Umbilical cord (tissue), 2 donors: ENCODE results near the gene DAD1. TPM values are rescaled to one million over a fixed set of nuclear protein-coding genes. Genes with fewer than 3 reads are reported as not detected.
"Not testable (repeated sequence)": the region's sequence is repeated elsewhere in the genome, so short reads cannot be mapped to it uniquely, and the experiment has no call there.

Source experiments
- DNase-seq: peaks from one replicate; pipeline ENCODE4 v3.0.0-alpha.2; 2015; ENCODE audit warnings: low spot score
- total RNA-seq: library from RNA; depleted of rRNA; stranded (reverse); fragments of >200 nt; gene quantifications from one replicate; pipeline ENCODE4 v1.2.3, GENCODE V29; 2014; ENCODE audit warnings: low replicate concordance; ENCODE audit not compliant: insufficient read depth

Gene DAD1
- total RNA-seq, 1 donor from 2014 or later = 160 TPM

DNA sequence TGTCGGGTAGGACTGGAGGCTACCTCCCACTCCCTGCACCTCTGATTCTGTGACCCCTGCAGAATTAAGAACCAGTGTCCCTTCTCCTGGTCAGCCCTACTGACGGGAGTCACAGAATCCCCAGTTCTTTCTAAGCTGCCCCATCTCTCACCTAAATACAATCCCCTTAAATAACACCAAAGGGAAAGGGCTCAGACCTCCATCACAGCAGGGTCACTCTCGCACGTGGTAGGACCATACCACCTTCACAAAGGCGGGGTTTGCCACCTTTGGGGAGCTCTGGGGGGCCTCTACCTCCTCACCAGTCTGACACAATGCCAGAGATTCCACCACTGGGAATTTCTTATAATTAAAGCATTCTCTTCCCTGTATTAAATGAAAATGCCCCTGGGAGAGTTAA, 35.6 kb downstream of the DAD1 start:
- no peak for DNase-seq

DNA sequence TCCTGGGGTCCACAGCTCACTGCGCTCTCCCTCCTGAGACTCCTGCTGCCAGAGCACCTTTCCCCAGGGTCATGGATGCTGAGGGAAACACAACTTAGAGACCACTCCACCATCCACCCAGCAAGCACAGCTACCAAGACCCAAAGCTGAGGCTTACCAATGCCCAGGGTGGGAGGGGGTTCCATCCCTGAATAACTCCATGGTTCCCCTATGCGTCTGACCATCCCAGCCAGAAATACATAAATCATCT, 36.3 kb downstream of the DAD1 start:
- DNase-seq = no peak

DNA sequence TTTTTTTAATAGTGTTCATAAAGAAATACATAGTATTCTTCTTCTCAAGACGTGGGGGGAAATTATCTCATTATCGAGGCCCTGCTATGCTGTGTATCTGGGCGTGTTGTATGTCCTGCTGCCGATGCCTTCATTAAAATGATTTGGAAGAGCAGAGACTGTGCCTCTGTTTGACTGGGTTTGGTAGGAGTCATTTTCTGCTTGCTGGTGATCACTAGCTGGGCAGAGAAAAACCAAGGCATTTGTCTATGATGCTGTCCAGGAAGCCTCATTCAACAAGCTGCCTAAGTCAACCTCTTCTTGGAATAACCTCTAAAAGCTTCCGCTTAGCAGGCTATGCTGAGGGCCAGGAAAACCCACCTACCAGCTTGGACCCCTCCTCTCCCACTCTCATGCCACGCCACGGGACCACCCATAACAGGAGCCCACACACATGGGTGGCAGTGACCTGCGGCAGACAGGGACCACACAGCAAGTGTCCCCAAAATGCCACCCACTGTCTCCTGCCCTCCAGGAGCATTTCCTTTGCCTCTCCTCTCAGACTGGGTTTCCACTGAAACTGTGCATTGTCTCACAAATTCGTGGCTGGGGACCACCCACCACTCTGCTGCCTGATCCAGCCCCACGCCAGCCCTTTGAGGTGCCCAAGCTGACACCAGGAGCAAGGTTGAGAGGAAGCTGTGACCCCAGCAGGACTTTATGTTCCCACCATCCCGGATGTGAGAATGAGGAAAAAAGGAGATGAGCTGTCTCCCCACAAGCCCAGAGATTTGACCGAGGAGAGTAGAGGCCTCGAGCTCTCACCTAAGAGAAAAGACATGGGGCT, 36.8 kb downstream of the DAD1 start:
- no peak for DNase-seq

DNA sequence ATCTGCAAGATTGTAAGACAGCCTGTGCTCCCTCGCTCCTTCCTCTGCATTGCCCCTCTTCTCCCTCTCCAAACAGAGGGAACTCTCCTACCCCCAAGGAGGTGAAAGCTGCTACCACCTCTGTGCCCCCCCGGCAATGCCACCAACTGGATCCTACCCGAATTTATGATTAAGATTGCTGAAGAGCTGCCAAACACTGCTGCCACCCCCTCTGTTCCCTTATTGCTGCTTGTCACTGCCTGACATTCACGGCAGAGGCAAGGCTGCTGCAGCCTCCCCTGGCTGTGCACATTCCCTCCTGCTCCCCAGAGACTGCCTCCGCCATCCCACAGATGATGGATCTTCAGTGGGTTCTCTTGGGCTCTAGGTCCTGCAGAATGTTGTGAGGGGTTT, 37.4 kb downstream of the DAD1 start:
- DNase-seq = no peak

DNA sequence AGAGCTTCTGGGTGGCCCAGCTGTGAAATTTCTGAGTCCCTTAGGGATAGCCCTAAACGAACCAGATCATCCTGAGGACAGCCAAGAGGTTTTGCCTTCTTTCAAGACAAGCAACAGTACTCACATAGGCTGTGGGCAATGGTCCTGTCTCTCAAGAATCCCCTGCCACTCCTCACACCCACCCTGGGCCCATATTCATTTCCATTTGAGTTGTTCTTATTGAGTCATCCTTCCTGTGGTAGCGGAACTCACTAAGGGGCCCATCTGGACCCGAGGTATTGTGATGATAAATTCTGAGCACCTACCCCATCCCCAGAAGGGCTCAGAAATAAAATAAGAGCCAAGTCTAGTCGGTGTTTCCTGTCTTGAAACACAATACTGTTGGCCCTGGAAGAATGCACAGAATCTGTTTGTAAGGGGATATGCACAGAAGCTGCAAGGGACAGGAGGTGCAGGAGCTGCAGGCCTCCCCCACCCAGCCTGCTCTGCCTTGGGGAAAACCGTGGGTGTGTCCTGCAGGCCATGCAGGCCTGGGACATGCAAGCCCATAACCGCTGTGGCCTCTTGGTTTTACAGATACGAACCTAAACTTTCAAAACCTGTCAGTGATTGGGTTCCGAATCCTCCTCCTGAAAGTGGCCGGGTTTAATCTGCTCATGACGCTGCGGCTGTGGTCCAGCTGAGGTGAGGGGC, 38.9 kb downstream of the DAD1 start:
- DNase-seq = no peak

DNA sequence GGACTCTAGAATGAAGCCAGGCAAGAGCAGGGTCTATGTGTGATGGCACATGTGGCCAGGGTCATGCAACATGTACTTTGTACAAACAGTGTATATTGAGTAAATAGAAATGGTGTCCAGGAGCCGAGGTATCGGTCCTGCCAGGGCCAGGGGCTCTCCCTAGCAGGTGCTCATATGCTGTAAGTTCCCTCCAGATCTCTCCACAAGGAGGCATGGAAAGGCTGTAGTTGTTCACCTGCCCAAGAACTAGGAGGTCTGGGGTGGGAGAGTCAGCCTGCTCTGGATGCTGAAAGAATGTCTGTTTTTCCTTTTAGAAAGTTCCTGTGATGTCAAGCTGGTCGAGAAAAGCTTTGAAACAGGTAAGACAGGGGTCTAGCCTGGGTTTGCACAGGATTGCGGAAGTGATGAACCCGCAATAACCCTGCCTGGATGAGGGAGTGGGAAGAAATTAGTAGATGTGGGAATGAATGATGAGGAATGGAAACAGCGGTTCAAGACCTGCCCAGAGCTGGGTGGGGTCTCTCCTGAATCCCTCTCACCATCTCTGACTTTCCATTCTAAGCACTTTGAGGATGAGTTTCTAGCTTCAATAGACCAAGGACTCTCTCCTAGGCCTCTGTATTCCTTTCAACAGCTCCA, 39.6 kb downstream of the DAD1 start:
- no peak for DNase-seq

DNA sequence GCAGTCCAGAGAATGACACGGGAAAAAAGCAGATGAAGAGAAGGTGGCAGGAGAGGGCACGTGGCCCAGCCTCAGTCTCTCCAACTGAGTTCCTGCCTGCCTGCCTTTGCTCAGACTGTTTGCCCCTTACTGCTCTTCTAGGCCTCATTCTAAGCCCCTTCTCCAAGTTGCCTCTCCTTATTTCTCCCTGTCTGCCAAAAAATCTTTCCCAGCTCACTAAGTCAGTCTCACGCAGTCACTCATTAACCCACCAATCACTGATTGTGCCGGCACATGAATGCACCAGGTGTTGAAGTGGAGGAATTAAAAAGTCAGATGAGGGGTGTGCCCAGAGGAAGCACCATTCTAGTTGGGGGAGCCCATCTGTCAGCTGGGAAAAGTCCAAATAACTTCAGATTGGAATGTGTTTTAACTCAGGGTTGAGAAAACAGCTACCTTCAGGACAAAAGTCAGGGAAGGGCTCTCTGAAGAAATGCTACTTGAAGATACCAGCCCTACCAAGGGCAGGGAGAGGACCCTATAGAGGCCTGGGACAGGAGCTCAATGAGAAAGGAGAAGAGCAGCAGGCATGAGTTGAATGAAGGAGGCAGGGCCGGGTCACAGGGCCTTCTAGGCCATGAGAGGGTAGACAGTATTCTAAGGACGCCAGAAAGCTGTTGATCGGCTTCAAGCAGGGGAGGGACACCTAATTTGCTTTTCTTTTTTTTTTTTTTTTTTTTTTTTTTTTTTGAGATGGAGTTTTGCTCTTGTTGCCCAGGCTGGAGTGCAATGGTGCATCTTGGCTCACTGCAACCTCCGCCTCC, 40.9 kb downstream of the DAD1 start:
- DNase-seq = no peak

DNA sequence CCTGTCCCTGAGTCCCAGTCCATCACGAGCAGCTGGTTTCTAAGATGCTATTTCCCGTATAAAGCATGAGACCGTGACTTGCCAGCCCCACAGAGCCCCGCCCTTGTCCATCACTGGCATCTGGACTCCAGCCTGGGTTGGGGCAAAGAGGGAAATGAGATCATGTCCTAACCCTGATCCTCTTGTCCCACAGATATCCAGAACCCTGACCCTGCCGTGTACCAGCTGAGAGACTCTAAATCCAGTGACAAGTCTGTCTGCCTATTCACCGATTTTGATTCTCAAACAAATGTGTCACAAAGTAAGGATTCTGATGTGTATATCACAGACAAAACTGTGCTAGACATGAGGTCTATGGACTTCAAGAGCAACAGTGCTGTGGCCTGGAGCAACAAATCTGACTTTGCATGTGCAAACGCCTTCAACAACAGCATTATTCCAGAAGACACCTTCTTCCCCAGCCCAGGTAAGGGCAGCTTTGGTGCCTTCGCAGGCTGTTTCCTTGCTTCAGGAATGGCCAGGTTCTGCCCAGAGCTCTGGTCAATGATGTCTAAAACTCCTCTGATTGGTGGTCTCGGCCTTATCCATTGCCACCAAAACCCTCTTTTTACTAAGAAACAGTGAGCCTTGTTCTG, 41.6 kb downstream of the DAD1 start:
- DNase-seq = no peak

DNA sequence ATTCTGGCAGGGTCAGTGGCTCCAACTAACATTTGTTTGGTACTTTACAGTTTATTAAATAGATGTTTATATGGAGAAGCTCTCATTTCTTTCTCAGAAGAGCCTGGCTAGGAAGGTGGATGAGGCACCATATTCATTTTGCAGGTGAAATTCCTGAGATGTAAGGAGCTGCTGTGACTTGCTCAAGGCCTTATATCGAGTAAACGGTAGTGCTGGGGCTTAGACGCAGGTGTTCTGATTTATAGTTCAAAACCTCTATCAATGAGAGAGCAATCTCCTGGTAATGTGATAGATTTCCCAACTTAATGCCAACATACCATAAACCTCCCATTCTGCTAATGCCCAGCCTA, 42.3 kb downstream of the DAD1 start:
- DNase-seq = no peak

DNA sequence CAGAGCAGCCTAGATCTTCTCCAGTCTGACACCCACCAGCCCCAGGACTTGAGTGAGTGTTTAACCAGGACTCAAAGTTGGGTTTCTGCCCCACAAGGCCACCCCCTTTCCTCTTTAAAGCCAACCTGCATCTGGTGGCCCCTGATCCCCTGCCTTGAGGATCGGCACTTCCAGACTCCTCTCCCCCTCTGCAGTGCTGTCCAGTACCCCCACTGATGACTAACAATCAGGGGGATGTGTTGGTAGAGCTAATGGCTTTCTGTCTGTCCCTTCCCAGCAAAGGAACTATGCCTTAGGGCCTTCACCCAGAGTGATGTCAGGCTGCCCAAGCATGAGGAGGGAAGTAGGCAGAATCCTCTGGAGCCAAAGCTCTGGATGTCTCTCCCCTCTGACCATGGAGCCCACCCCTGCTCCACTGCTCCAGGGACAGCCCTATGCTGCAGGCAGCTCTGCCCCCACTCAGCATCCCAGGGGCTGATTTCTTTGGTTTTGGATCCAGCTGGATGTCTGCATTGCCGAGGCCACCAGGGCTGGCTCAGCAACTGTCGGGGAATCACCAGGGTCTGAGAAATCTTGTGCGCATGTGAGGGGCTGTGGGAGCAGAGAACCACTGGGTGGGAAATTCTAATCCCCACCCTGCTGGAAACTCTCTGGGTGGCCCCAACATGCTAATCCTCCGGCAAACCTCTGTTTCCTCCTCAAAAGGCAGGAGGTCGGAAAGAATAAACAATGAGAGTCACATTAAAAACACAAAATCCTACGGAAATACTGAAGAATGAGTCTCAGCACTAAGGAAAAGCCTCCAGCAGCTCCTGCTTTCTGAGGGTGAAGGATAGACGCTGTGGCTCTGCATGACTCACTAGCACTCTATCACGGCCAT, 42.9 kb downstream of the DAD1 start:
- DNase-seq = peak; percentile 60

DNA sequence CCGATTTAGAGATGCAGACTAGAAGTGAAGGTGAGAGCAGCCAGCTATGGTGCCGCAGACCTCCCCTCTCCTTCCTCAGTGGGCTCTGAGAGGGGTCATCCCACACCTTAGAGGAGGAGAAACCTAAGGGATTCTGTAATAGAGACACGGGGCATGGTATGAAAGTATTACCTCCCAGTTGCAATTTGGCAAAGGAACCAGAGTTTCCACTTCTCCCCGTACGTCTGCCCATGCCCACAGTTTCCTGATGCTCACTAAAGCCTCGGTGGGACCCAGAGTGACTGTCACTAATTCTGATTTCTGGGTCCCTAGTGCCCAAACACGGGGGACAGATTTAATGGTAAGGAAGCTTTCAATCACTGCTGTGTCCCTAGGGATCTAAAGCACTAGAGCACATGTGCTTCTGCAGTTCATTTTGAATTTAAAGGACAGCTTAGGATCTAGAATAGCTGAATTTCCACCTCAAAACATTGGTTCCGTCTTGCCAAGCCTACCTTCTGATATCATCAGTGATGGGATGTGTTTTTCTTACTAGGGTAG, 44.1 kb downstream of the DAD1 start:
- DNase-seq = no peak

DNA sequence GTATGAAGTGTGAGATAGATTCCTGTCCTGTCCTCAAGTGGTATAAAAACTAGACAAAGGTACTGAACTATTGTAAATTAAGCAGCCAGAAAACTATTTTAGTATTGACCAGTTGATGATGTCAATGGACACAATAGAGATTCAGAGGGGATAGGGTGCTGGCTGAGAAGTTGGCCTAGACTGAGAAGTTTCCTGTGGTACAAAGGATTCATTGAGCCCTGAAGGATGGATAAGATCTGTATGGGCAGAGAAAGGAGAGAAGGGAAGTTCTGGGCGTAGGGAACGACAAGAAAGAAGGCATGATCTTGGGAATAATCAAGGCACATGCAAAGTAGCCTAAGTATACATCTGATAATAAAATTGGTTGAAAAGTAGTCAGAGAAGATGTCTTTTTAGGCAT, 44.6 kb downstream of the DAD1 start:
- no peak for DNase-seq

DNA sequence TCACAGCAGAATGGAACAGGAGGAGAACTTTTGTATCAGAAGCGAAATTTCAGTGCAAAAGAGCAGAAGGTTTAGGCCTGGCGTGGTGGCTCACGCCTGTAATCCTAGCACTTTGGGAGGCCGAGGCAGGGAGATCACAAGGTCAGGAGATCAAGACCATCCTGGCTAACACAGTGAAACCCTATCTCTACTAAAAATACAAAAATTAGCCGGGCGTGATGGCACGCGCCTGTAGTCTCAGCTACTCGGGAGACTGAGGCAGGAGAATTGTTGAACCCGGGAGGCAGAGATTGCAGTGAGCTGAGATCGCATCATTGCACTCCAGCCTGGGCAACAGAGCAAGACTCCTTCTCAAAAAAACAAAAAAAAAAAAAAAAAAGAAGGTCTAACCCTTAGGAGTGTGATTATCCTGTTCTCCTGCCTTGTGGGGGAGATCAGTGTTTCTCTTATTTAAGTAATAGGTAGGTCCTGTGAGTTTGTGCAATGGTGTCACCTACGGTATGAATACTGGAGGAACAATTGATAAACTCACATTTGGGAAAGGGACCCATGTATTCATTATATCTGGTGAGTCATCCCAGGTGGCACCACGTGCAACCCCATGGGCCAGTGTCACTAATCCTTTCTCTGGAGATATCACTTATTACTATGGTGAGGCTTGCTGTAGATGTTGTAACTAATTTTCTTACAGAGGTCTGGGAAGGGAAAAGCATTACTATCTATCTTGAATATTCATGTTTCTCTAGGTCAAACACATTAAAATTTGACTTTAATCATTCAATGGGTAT, 45.3 kb downstream of the DAD1 start:
- not testable (repeated sequence) for DNase-seq

DNA sequence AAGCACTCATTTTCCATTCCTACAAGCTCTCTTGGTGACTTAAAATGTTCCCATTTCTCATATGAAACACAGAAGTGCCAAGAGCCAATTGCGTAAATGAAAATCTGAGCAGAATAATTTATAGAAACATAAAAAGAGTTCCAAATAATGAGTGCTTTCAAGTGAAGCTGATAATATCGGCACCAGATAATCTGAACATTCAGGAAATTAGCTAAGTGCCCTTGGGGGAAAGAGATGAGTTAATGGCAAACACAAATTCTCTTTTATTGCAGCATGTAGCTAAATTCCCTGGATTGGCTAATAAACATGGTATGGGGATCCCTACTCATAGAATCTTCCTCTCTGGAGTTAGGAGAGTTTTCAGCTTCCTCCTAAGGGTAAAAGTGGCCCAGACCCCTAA, 46.7 kb downstream of the DAD1 start:
- no peak for DNase-seq

DNA sequence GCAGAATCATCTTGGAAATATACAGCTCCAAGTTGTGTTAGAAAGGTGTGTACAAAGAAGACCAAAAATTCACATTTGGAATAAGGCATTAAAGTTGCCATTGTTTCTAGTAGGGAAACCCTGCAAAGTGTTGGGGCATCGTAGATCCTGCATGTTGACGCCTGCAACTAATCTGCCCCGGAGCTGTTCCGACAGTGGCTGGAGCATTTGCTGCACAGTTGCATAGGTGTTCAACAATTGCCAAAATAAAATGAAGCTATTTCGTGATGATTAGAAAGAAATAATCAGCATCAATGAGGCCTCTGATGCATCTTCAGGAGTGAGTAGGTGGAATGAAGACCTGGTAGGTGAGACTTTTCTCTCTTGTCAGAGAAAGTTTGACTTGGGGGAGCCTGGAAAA, 47.3 kb downstream of the DAD1 start:
- no peak for DNase-seq

DNA sequence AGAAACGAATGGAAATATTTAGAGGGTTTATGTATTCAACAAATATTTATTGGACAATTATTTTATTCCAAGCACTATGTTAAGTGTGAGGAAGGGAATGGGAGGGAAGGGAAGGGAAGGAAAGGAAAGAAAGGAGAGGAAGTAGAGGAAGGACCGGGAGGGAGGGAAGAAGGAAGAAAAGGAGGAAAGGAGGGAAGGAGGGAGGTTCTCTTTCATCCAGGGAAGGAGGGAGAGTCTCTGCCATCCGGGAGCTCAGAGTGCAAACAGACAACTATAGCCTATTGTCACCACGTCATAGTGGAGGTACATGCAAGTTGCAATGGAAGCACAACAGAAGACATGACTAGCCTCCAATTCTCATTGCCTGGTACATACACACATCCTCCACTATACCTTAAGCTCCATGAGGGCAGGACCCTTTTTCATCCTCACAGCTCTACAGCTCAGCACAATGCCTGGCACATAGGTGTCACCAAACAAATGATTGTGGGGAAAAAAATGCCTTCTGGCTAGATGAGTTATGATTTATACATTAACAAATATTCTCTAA, 48.1 kb downstream of the DAD1 start:
- DNase-seq = no peak

DNA sequence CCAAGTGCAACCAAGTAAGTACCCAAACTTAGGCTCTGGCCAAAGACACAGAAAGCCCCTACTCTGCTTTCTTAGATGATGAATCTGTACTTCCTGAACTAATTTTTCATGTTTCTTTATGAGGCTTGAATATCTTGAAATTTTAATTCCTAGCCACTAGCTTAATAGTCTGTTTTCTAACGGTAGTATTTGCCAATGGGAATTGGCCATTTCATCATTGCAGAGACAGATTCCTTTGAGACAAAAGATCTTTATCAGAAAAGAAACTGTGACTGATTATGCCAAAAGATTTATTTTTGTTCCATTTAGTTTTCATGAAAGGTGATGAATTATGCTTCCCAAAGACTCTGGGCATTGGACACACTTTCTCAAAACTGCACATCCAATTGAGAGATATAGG, 48.7 kb downstream of the DAD1 start:
- DNase-seq = no peak

DNA sequence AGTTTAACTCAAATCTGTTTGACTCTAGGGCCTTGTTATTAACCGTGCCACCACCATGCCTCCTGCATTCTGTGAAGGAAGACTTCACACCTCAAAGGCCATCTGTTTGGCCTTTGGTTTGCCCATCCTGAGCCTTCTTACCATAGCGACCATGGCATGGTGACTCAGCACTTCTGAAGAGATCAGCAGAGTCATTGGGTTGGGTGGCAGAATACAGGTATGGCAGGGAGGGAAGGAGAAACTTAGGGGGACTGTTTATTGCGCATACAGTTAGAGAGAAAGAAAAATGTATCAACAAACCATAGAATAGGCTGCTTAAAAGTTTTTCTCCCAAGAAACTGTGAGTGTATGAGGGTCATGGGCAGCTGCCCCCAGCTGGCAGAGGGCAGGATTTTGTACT, 49.2 kb downstream of the DAD1 start:
- no peak for DNase-seq

DNA sequence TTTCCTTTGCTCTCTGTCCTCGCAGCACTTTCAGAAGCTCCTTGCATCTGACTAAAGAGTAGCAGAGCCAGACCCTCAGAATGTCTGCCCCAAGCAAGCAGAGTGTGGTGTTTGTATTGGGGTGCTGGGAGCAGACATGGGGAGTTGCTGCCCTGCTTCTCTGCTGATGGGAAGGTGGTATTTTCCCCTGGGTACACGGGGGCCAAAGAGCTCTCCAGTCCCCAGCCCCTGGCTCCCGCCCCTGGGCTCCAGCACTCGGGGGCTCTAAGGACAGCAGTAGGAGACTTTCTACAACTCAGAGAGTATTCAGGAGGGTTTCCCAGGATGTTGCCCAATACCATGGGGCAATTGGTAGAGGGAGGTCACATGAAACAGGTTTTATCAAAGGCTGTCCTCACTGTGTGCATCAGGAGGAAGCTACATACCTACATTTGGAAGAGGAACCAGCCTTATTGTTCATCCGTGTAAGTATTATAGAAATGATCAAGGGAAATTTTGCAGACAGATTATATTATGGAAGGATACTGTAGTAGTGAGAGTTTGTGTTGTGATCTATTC, 50.3 kb downstream of the DAD1 start:
- DNase-seq = no peak
